HepG2 (cell line): Measurements from ENCODE around the gene HSPA4L. TPM values are rescaled to one million over a fixed set of nuclear protein-coding genes. Genes with fewer than 3 reads are reported as not detected.
A peak's percentile ranks its signal among the peaks of the same experiment; 100 is the strongest.

Experiments used
- ATF7 ChIP-seq, 2 experiments: fragments of 450-650 bp in 1 of 2; sonication (generic) in 1 of 2; formaldehyde crosslinking in 1 of 2; IDR thresholded peaks; 2 replicates each; pipeline versions ENCODE4 v1.4.0 to v1.6.1; 2016 to 2020; ENCODE audit warnings: antibody characterized with exemption in 1 of 2, mild to moderate bottlenecking in 1 of 2, missing genetic modification reagents in 1 of 2
- DNMT1 ChIP-seq: sonication (generic); formaldehyde crosslinking; IDR thresholded peaks from 2 replicates; pipeline ENCODE4 v1.5.1; 2020; ENCODE audit warnings: mild to moderate bottlenecking, missing genetic modification reagents
- GABPB1 ChIP-seq: IDR thresholded peaks from 2 replicates; pipeline ENCODE4 v1.6.1; 2016; ENCODE audit warnings: mild to moderate bottlenecking, missing genetic modification reagents, moderate library complexity, missing compliant biosample characterization
- HNRNPLL ChIP-seq: fragments of 200-400 bp; formaldehyde crosslinking; IDR thresholded peaks from 2 replicates; pipeline ENCODE4 v1.6.1; 2017; ENCODE audit warnings: mild to moderate bottlenecking, low read depth, low read length; ENCODE audit not compliant: poor library complexity, severe bottlenecking
- KMT2B ChIP-seq: IDR thresholded peaks from 2 replicates; pipeline ENCODE4 v1.6.1; 2016; ENCODE audit warnings: missing genetic modification reagents, missing compliant biosample characterization
- MED1 ChIP-seq: sonication (generic); formaldehyde crosslinking; IDR thresholded peaks from 2 replicates; pipeline ENCODE4 v1.4.0; 2020; ENCODE audit warnings: missing genetic modification reagents
- MLXIP ChIP-seq: sonication (generic); formaldehyde crosslinking; IDR thresholded peaks from 2 replicates; pipeline ENCODE4 v1.9.0; 2021; ENCODE audit warnings: missing genetic modification reagents, borderline replicate concordance
- NFRKB ChIP-seq: fragments of 450-650 bp; IDR thresholded peaks from 2 replicates; pipeline ENCODE4 v1.6.1; 2017
- NFYC ChIP-seq: IDR thresholded peaks from 2 replicates; pipeline ENCODE4 v1.6.1; 2016; ENCODE audit warnings: missing genetic modification reagents, missing compliant biosample characterization
- RARG ChIP-seq: sonication (generic); formaldehyde crosslinking; IDR thresholded peaks from 2 replicates; pipeline ENCODE4 v1.4.0; 2020; ENCODE audit warnings: low read depth, mild to moderate bottlenecking, missing genetic modification reagents
- RORA ChIP-seq: sonication (generic); formaldehyde crosslinking; IDR thresholded peaks from 2 replicates; pipeline ENCODE4 v1.5.0; 2020; ENCODE audit warnings: mild to moderate bottlenecking, missing genetic modification reagents, moderate library complexity
- SALL1 ChIP-seq: sonication (generic); formaldehyde crosslinking; IDR thresholded peaks from 2 replicates; pipeline ENCODE4 v1.8.0; 2022; ENCODE audit warnings: mild to moderate bottlenecking, missing genetic modification reagents
- TFAP4 ChIP-seq: sonication (generic); IDR thresholded peaks from 2 replicates; pipeline ENCODE4 v1.6.1; 2016; ENCODE audit warnings: low read depth, borderline replicate concordance
- ZBTB3 ChIP-seq: sonication (generic); formaldehyde crosslinking; IDR thresholded peaks from 2 replicates; pipeline ENCODE4 v1.4.0; 2020; ENCODE audit warnings: low read depth, mild to moderate bottlenecking, moderate library complexity, missing genetic modification reagents, borderline replicate concordance
- ZNF12 ChIP-seq: sonication (generic); formaldehyde crosslinking; IDR thresholded peaks from 2 replicates; pipeline ENCODE4 v1.5.0; 2020; ENCODE audit warnings: missing genetic modification reagents
- ZNF121 ChIP-seq: sonication (generic); formaldehyde crosslinking; IDR thresholded peaks from 2 replicates; pipeline ENCODE4 v1.5.0; 2020; ENCODE audit warnings: mild to moderate bottlenecking, missing genetic modification reagents
- ZNF343 ChIP-seq: sonication (generic); formaldehyde crosslinking; IDR thresholded peaks from 2 replicates; pipeline ENCODE4 v1.4.0; 2020; ENCODE audit warnings: mild to moderate bottlenecking, missing genetic modification reagents
- ZNF451 ChIP-seq: sonication (generic); formaldehyde crosslinking; IDR thresholded peaks from 2 replicates; pipeline ENCODE4 v1.5.0; 2020; ENCODE audit warnings: mild to moderate bottlenecking, missing genetic modification reagents
- ZNF605 ChIP-seq: sonication (generic); formaldehyde crosslinking; IDR thresholded peaks from 2 replicates; pipeline ENCODE4 v1.8.0; 2022; ENCODE audit warnings: mild to moderate bottlenecking, missing genetic modification reagents
- polyA plus RNA-seq, 8 experiments: library from polyadenylated mRNA; depleted of rRNA in 3 of 8; stranded (reverse) in 7 of 8; unstranded in 1 of 8; fragments of >200 nt; fragmentation: Illumina TruSeq in 4 of 8; extraction: Trizol in 4 of 8; gene quantifications; 2 replicates each; pipeline versions ENCODE4 v1.2.1 to v1.2.3, GENCODE V29; 2011 to 2016; ENCODE audit warnings: low read depth in 4 of 8, missing spikeins in 1 of 8, mixed read lengths in 1 of 8; ENCODE audit not compliant: insufficient read depth in 1 of 8
- total RNA-seq, 5 experiments: library from RNA; depleted of rRNA; stranded (reverse); fragments of >200 nt; fragmentation: Illumina TruSeq; extraction: Trizol; gene quantifications; 2 replicates each; pipeline ENCODE4 v1.2.3, GENCODE V29; 2016; ENCODE audit warnings: low read depth in 1 of 5
- TF ChIP-seq, protein P1 (sequence below): IDR thresholded peaks from 2 replicates; pipeline ENCODE4 v1.6.1; 2018; ENCODE audit warnings: missing genetic modification reagents, mild to moderate bottlenecking, missing compliant biosample characterization
- TF ChIP-seq, protein P2 (sequence below): sonication (generic); formaldehyde crosslinking; IDR thresholded peaks from 2 replicates; pipeline ENCODE4 v1.4.0; 2020; ENCODE audit warnings: missing genetic modification reagents; ENCODE audit errors: not compliant biosample characterization
- TF ChIP-seq, protein P3 (sequence below): sonication (generic); formaldehyde crosslinking; IDR thresholded peaks from 2 replicates; pipeline ENCODE4 v1.9.0; 2022; ENCODE audit warnings: low read depth, missing genetic modification reagents

HSPA4L gene
- total and polyA plus RNA-seq, 2 of the 13 experiments (the other 11 are each of a cell fraction or from before 2014, with no cell fraction given), result 3.7 to 31.5 TPM

GRCh38 chr4:127880763-127881562 is 98.8 kb downstream of the HSPA4L start, which contains the start of gene PLK4 (continued):
- no peak for TF ChIP-seq TFAP4
- 0 out of 2 replicates have a peak, but pooled peaks have one; percentile 14 for TF ChIP-seq ZNF343 (CRISPR knock-in tag)
- 0 out of 2 replicates have a peak, but pooled peaks have one; percentile 18 for TF ChIP-seq ZNF451 (CRISPR knock-in tag)
- TF ChIP-seq, protein P1, sequence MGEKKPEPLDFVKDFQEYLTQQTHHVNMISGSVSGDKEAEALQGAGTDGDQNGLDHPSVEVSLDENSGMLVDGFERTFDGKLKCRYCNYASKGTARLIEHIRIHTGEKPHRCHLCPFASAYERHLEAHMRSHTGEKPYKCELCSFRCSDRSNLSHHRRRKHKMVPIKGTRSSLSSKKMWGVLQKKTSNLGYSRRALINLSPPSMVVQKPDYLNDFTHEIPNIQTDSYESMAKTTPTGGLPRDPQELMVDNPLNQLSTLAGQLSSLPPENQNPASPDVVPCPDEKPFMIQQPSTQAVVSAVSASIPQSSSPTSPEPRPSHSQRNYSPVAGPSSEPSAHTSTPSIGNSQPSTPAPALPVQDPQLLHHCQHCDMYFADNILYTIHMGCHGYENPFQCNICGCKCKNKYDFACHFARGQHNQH (CRISPR knock-in tag), result peak; percentile 59; the same call in 1 of the 2 replicates
- TF ChIP-seq DNMT1, result 0 out of 2 replicates have a peak, but pooled peaks have one; percentile 22
- peak; percentile 86 for TF ChIP-seq KMT2B (CRISPR knock-in tag)
- TF ChIP-seq SALL1 (CRISPR knock-in tag), result peak; percentile 67
- peak; percentile 92 for TF ChIP-seq ZNF605 (CRISPR knock-in tag)
- TF ChIP-seq ZNF121 (CRISPR knock-in tag), result peak; percentile 95
- peak; percentile 91 for TF ChIP-seq ATF7 (IDR thresholded peaks at IDR 0.05)
- 0 out of 2 replicates have a peak, but pooled peaks have one; percentile 44 for TF ChIP-seq ATF7 (CRISPR knock-in tag; IDR thresholded peaks at IDR 0.05)
- TF ChIP-seq HNRNPLL, result peak; percentile 86
- TF ChIP-seq NFRKB, result 0 out of 2 replicates have a peak, but pooled peaks have one; percentile 61
- TF ChIP-seq, protein P2, sequence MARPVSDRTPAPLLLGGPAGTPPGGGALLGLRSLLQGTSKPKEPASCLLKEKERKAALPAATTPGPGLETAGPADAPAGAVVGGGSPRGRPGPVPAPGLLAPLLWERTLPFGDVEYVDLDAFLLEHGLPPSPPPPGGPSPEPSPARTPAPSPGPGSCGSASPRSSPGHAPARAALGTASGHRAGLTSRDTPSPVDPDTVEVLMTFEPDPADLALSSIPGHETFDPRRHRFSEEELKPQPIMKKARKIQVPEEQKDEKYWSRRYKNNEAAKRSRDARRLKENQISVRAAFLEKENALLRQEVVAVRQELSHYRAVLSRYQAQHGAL (CRISPR knock-in tag), result no peak
- TF ChIP-seq RARG (CRISPR knock-in tag), result no peak
- TF ChIP-seq NFYC (CRISPR knock-in tag), result peak; percentile 84
- peak; percentile 83 for TF ChIP-seq GABPB1 (CRISPR knock-in tag)
- TF ChIP-seq RORA (CRISPR knock-in tag), result no peak
- no peak for TF ChIP-seq MLXIP (CRISPR knock-in tag)
- peak; percentile 19; the same call in 1 of the 2 replicates for TF ChIP-seq ZNF12 (CRISPR knock-in tag)
- TF ChIP-seq, protein P3, sequence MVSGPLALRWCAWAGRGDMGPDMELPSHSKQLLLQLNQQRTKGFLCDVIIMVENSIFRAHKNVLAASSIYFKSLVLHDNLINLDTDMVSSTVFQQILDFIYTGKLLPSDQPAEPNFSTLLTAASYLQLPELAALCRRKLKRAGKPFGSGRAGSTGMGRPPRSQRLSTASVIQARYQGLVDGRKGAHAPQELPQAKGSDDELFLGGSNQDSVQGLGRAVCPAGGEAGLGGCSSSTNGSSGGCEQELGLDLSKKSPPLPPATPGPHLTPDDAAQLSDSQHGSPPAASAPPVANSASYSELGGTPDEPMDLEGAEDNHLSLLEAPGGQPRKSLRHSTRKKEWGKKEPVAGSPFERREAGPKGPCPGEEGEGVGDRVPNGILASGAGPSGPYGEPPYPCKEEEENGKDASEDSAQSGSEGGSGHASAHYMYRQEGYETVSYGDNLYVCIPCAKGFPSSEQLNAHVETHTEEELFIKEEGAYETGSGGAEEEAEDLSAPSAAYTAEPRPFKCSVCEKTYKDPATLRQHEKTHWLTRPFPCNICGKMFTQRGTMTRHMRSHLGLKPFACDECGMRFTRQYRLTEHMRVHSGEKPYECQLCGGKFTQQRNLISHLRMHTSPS (CRISPR knock-in tag), result no peak
- TF ChIP-seq ZBTB3 (CRISPR knock-in tag), result no peak
- 0 out of 2 replicates have a peak, but pooled peaks have one; percentile 23 for TF ChIP-seq MED1 (CRISPR knock-in tag)
